ENCODE data around the gene CCNL1. TPM values are rescaled to one million over a fixed set of nuclear protein-coding genes. Genes with fewer than 3 reads are reported as not detected.
"Not testable (repeated sequence)": the region's sequence is repeated elsewhere in the genome, so short reads cannot be mapped to it uniquely, and the experiment has no call there.

Gene CCNL1
- total RNA-seq, 1 donor from 2014 or later: 241 TPM

GRCh38 chr3:157167371-157168042, 7.6 kb upstream of the CCNL1 start:
- no peaks in the 10 kb centered on the region for H3K4me1 ChIP-seq
- no peaks in the 10 kb centered on the region for H3K36me3 ChIP-seq
- no peaks in the 10 kb centered on the region for H3K27me3 ChIP-seq
- no peak overlapping the region for H3K27ac ChIP-seq
- no peak for TF ChIP-seq CTCF (IDR thresholded peaks at IDR 0.05)
- no peak for DNase-seq (ENCODE audit: low spot score in 2 of 2)
- no peak overlapping the region for H3K4me3 ChIP-seq
- intact Hi-C loops (cut with DNase I): loop anchor here (10.0 kb wide), 2 partner anchors 1313 to 1477 kb away; partner anchors contain the start of genes GFM1 and SLC33A1
- H3K9me3 ChIP-seq: no peaks in the 10 kb centered on the region

GRCh38 chr3:157166561-157166960, 6.6 kb upstream of the CCNL1 start:
- TF ChIP-seq CTCF (IDR thresholded peaks at IDR 0.05): no peak
- intact Hi-C loops (cut with DNase I): loop anchor here (10.0 kb wide), 2 partner anchors 1312 to 1478 kb away; partner anchors contain the start of genes GFM1 and SLC33A1
- no peak overlapping the region for H3K27ac ChIP-seq

GRCh38 chr3:157166115-157166514, 6.2 kb upstream of the CCNL1 start:
- intact Hi-C loops (cut with DNase I): loop anchor here (10.0 kb wide), 2 partner anchors 1311 to 1479 kb away; partner anchors contain the start of genes GFM1 and SLC33A1
- H3K27ac ChIP-seq: no peak overlapping the region
- no peaks in the 10 kb centered on the region for H3K27me3 ChIP-seq
- no peak overlapping the region for H3K4me3 ChIP-seq
- no peak for TF ChIP-seq CTCF (IDR thresholded peaks at IDR 0.05)
- peaks cover 0 to 3% of the 10 kb centered on the region in 2 donors for H3K4me1 ChIP-seq
- no peaks in the 10 kb centered on the region for H3K36me3 ChIP-seq
- no peak for DNase-seq (ENCODE audit: low spot score in 2 of 2)
- H3K9me3 ChIP-seq: no peaks in the 10 kb centered on the region

More at GRCh38 chr3:157166561-157166960, 6.6 kb upstream of the CCNL1 start:
- Histone ChIP-seq H3K36me3 (no peaks in the 10 kb centered on the region), H3K4me3 (no peak overlapping the region), H3K4me1 (peaks cover 0 to 1% of the 10 kb centered on the region in 2 donors), H3K9me3 (no peaks in the 10 kb centered on the region), H3K27me3 (no peaks in the 10 kb centered on the region)
- DNase-seq (ENCODE audit: low spot score in 2 of 2): no peak

- DNase-seq (ENCODE audit: low spot score in 2 of 2): no peak
- no peak for TF ChIP-seq CTCF (IDR thresholded peaks at IDR 0.05)
- H3K9me3 ChIP-seq: no peaks in the 10 kb centered on the region
- H3K36me3 ChIP-seq: peaks cover 3 to 4% of the 10 kb centered on the region in 2 donors
- no peaks in the 10 kb centered on the region for H3K27me3 ChIP-seq
- H3K4me1 ChIP-seq: peaks cover 0 to 5% of the 10 kb centered on the region in 2 donors
- no peak overlapping the region for H3K27ac ChIP-seq
- H3K4me3 ChIP-seq: no peak overlapping the region
- intact Hi-C loops (cut with DNase I): loop anchor here (10.0 kb wide), 2 partner anchors 1309 to 1481 kb away; partner anchors contain the start of genes GFM1 and SLC33A1
These were observed 3.4 kb upstream of the CCNL1 start for GRCh38 chr3:157163217-157163953.

GRCh38 chr3:157162620-157163019, 2.7 kb upstream of the CCNL1 start:
- not testable (repeated sequence) for H3K27ac ChIP-seq; H3K27me3 ChIP-seq; H3K4me3 ChIP-seq; H3K9me3 ChIP-seq; DNase-seq (ENCODE audit: low spot score in 2 of 2)
- intact Hi-C loops (cut with DNase I): loop anchor here (10.0 kb wide), 2 partner anchors 1308 to 1482 kb away; partner anchors contain the start of genes GFM1 and SLC33A1
- H3K36me3 ChIP-seq: peaks cover 9 to 12% of the 10 kb centered on the region in 2 donors
- peaks cover 0 to 13% of the 10 kb centered on the region in 2 donors for H3K4me1 ChIP-seq
